HepG2 (cell line): ENCODE measurements around the gene WDR43. TPM values are rescaled to one million over a fixed set of nuclear protein-coding genes. Genes with fewer than 3 reads are reported as not detected.
A peak's percentile ranks its signal among the peaks of the same experiment; 100 is the strongest.

Experiments
- ATAC-seq: fragments of 200-7000 bp; cut with Tn5 transposase; 3 replicates; pipeline ENCODE4 v1.9.1; 2020; ENCODE audit warnings: mild to moderate bottlenecking, moderate library complexity
- BruUV-seq: library from RNA; stranded (reverse); fragments of 400-500 nt; replicated peaks from 2 replicates; lab custom pipeline; 2021; lab: Mats Ljungman, UMichigan
- CTCF ChIA-PET: fragments of 300-600 bp; formaldehyde crosslinking; extraction: SDS; loops from one replicate; lab custom pipeline; 2021; ENCODE audit warnings: low total read pairs, inconsistent platforms, low intra/inter-chr PET ratio; lab: Yijun Ruan, JAX
- POLR2A ChIA-PET: fragments of 350-600 bp; sonication (Branson Sonifier 250); formaldehyde crosslinking; loops from one replicate; lab custom pipeline; 2020; ENCODE audit warnings: antibody characterized with exemption, inconsistent platforms; lab: Yijun Ruan, JAX
- DNase-seq: peaks from one replicate; pipeline ENCODE4 v3.0.0-alpha.2; 2015; ENCODE audit warnings: low spot score
- FAIRE-seq: peaks from 3 replicates; lab custom pipeline; 2011; peaks lifted over from hg19 to GRCh38; lab: Jason Lieb, UNC
- H2AFZ ChIP-seq: one replicate; pipeline ENCODE4 v1.6.1; 2011; ENCODE audit warnings: low read length, inconsistent platforms
- H3K27ac ChIP-seq: fragments of 300-600 bp; 3 replicates; pipeline ENCODE4 v1.8.0; 2011; ENCODE audit warnings: mixed run types, mild to moderate bottlenecking, mixed read lengths, low read length, inconsistent platforms; ENCODE audit not compliant: insufficient read depth; ENCODE audit errors: extremely low read length
- H3K27me3 ChIP-seq, 2 experiments: fragments of 200-600 bp in 1 of 2; 2 replicates in 1 of 2; 3 replicates in 1 of 2; pipeline versions ENCODE4 v1.6.0 to v1.8.0; 2011; ENCODE audit warnings: low read length in 2 of 2, mild to moderate bottlenecking in 2 of 2, moderate library complexity in 2 of 2, inconsistent platforms in 1 of 2; ENCODE audit not compliant: insufficient read depth in 2 of 2, control insufficient read depth in 1 of 2
- H3K36me3 ChIP-seq, 2 experiments: fragments of 200-600 bp in 1 of 2; replicated peaks in 1 of 2; 2 replicates in 1 of 2; 3 replicates in 1 of 2; pipeline versions ENCODE4 v1.5.1 to v1.8.0; 2011; ENCODE audit warnings: low read length in 2 of 2, inconsistent platforms in 1 of 2; ENCODE audit not compliant: insufficient read depth in 2 of 2, control insufficient read depth in 1 of 2
- H3K4me1 ChIP-seq: 2 replicates; pipeline ENCODE4 v1.5.1; 2012; ENCODE audit warnings: low read length, inconsistent platforms; ENCODE audit not compliant: insufficient read depth
- H3K4me2 ChIP-seq: 2 replicates; pipeline ENCODE4 v1.6.0; 2011; ENCODE audit warnings: low read depth, low read length, inconsistent platforms
- H3K4me3 ChIP-seq, 3 experiments: fragments of 200-600 bp in 1 of 3; sonication (generic), shearing (Covaris generic) in 1 of 3; replicated peaks in 1 of 3; 2 replicates each; pipeline ENCODE4 v1.5.1; 2011 to 2016; ENCODE audit warnings: low read length in 3 of 3, inconsistent platforms in 2 of 3, low read depth in 2 of 3, mild to moderate bottlenecking in 2 of 3, control low read depth in 1 of 3, mixed read lengths in 1 of 3; ENCODE audit not compliant: insufficient read depth in 1 of 3
- H3K79me2 ChIP-seq: one replicate; pipeline ENCODE4 v1.6.1; 2011; ENCODE audit warnings: low read length, inconsistent platforms; ENCODE audit not compliant: insufficient read depth
- H3K9ac ChIP-seq: 2 replicates; pipeline ENCODE4 v1.6.0; 2011; ENCODE audit warnings: mild to moderate bottlenecking, low read depth, low read length, inconsistent platforms; ENCODE audit not compliant: insufficient read depth
- H3K9me3 ChIP-seq: 2 replicates; pipeline ENCODE4 v1.5.1; 2012; ENCODE audit warnings: mild to moderate bottlenecking, low read length
- H4K20me1 ChIP-seq: 2 replicates; pipeline ENCODE4 v1.6.0; 2011; ENCODE audit warnings: inconsistent platforms, mild to moderate bottlenecking, low read length, moderate library complexity; ENCODE audit not compliant: insufficient read depth
- BATF2 ChIP-seq: sonication (generic); formaldehyde crosslinking; IDR thresholded peaks from 2 replicates; pipeline ENCODE4 v1.8.0; 2022; ENCODE audit warnings: mild to moderate bottlenecking, missing genetic modification reagents, moderate library complexity
- DDIT3 ChIP-seq: sonication (generic); formaldehyde crosslinking; IDR thresholded peaks from 2 replicates; pipeline ENCODE4 v1.4.0; 2020; ENCODE audit warnings: mild to moderate bottlenecking, missing genetic modification reagents
- HBP1 ChIP-seq: IDR thresholded peaks from 2 replicates; pipeline ENCODE4 v1.6.1; 2016; ENCODE audit warnings: low read depth, control low read depth
- HOXA5 ChIP-seq: sonication (generic); formaldehyde crosslinking; IDR thresholded peaks from 2 replicates; pipeline ENCODE4 v1.4.0; 2020; ENCODE audit warnings: missing genetic modification reagents
- JUNB ChIP-seq: sonication (generic); formaldehyde crosslinking; IDR thresholded peaks from 2 replicates; pipeline ENCODE4 v1.8.0; 2022; ENCODE audit warnings: missing genetic modification reagents, mild to moderate bottlenecking, borderline replicate concordance
- PHF8 ChIP-seq: sonication (generic); formaldehyde crosslinking; IDR thresholded peaks from 2 replicates; pipeline ENCODE4 v1.5.0; 2020; ENCODE audit warnings: missing genetic modification reagents
- POLR2AphosphoS5 ChIP-seq: IDR thresholded peaks from 2 replicates; pipeline ENCODE4 v1.6.1; 2012; ENCODE audit warnings: low read depth, low read length
- POLR2G ChIP-seq: fragments of 200-400 bp; formaldehyde crosslinking; IDR thresholded peaks from 2 replicates; pipeline ENCODE4 v1.6.1; 2018; ENCODE audit warnings: mild to moderate bottlenecking, low read depth, low read length, moderate library complexity
- SATB2 ChIP-seq: sonication (generic); formaldehyde crosslinking; IDR thresholded peaks from 2 replicates; pipeline ENCODE4 v1.5.0; 2020; ENCODE audit warnings: missing genetic modification reagents
- SNRNP70 ChIP-seq: fragments of 200-400 bp; formaldehyde crosslinking; IDR thresholded peaks from 2 replicates; pipeline ENCODE4 v1.6.1; 2017; ENCODE audit warnings: mild to moderate bottlenecking, low read depth, low read length, moderate library complexity
- THAP9 ChIP-seq: sonication (generic); formaldehyde crosslinking; IDR thresholded peaks from 2 replicates; pipeline ENCODE4; 2020; ENCODE audit warnings: missing genetic modification reagents, mild to moderate bottlenecking, borderline replicate concordance
- THYN1 ChIP-seq: sonication (generic); formaldehyde crosslinking; IDR thresholded peaks from 2 replicates; pipeline ENCODE4 v1.8.1; 2023; ENCODE audit warnings: low read depth, mild to moderate bottlenecking, moderate library complexity, missing genetic modification reagents, borderline replicate concordance
- ZC3H13 ChIP-seq: sonication (generic); formaldehyde crosslinking; IDR thresholded peaks from 2 replicates; pipeline ENCODE4 v1.8.1; 2023; ENCODE audit warnings: mild to moderate bottlenecking, missing genetic modification reagents, moderate library complexity
- ZFP36L2 ChIP-seq: sonication (generic); formaldehyde crosslinking; IDR thresholded peaks from 2 replicates; pipeline ENCODE4 v1.4.0; 2020; ENCODE audit warnings: missing genetic modification reagents
- ZNF629 ChIP-seq: sonication (generic); formaldehyde crosslinking; conservative IDR thresholded peaks from 2 replicates; pipeline ENCODE4 v1.5.0; 2020; ENCODE audit warnings: missing genetic modification reagents
- ZNF644 ChIP-seq: IDR thresholded peaks from 2 replicates; pipeline ENCODE4 v1.6.1; 2016; ENCODE audit warnings: low read depth
- ZNF75D ChIP-seq: sonication (generic); formaldehyde crosslinking; IDR thresholded peaks from 2 replicates; pipeline ENCODE4 v1.8.1; 2023; ENCODE audit warnings: missing genetic modification reagents, mild to moderate bottlenecking, borderline replicate concordance
- ZSCAN29 ChIP-seq: sonication (generic); formaldehyde crosslinking; conservative IDR thresholded peaks from 2 replicates; pipeline ENCODE4 v1.4.0; 2020; ENCODE audit warnings: mild to moderate bottlenecking, missing genetic modification reagents
- ZZZ3 ChIP-seq: sonication (generic); formaldehyde crosslinking; IDR thresholded peaks from 2 replicates; pipeline ENCODE4 v1.4.0; 2020; ENCODE audit warnings: missing genetic modification reagents, mild to moderate bottlenecking, borderline replicate concordance
- WGBS: methylation state at CpG from one replicate; pipeline ENCODE4 v1.1.6; 2017; ENCODE audit warnings: low lambda C conversion rate; 5-methylcytosine and 5-hydroxymethylcytosine counted together
- in situ Hi-C: cut with HindIII; loops from 2 replicates; pipeline ENCODE4 v1.10.0; 2017; ENCODE audit warnings: low pct_unique_long_range_greater_than_20kb; ENCODE audit not compliant: extremely low pct_ligation_motif_present
- intact Hi-C: fragments of 100-400 bp; cut with micrococcal nuclease; formaldehyde crosslinking; loops from one replicate; pipeline ENCODE4 v1.10.0; 2022; ENCODE audit not compliant: unreplicated experiment
- polyA plus RNA-seq, 8 experiments: library from polyadenylated mRNA; depleted of rRNA in 3 of 8; stranded (reverse) in 7 of 8; unstranded in 1 of 8; fragments of >200 nt; fragmentation: Illumina TruSeq in 4 of 8; extraction: Trizol in 4 of 8; gene quantifications; 2 replicates each; pipeline versions ENCODE4 v1.2.1 to v1.2.3, GENCODE V29; 2011 to 2016; ENCODE audit warnings: low read depth in 4 of 8, missing spikeins in 1 of 8, mixed read lengths in 1 of 8; ENCODE audit not compliant: insufficient read depth in 1 of 8
- total RNA-seq, 5 experiments: library from RNA; depleted of rRNA; stranded (reverse); fragments of >200 nt; fragmentation: Illumina TruSeq; extraction: Trizol; gene quantifications; 2 replicates each; pipeline ENCODE4 v1.2.3, GENCODE V29; 2016; ENCODE audit warnings: low read depth in 1 of 5

WDR43 gene
- total and polyA plus RNA-seq, 2 of the 13 experiments (the other 11 are each of a cell fraction or from before 2014, with no cell fraction given) = 121 to 167 TPM

- in situ Hi-C loops (loop anchor here (25.0 kb wide), 1 partner anchor 857 kb away; no protein-coding TSS in a partner anchor), intact Hi-C loops (no loop called here)
- no peak overlapping the region for H3K4me3 ChIP-seq
- WGBS = 2% methylated on average over 3 of the region's 3 CpGs
- peaks cover 5% of the 10 kb centered on the region; the same call in 1 of the 2 replicates for H3K4me1 ChIP-seq
- no peak overlapping the region for H3K9ac ChIP-seq
- FAIRE-seq (no peak), ATAC-seq (no peak), DNase-seq (no peak)
- no peaks in the 10 kb centered on the region for H3K79me2 ChIP-seq
- peak overlapping the region; percentile 19 for H3K4me2 ChIP-seq
- H3K36me3 ChIP-seq = no peaks in the 10 kb centered on the region
- no TSS peak for BruUV-seq
- no peak overlapping the region for H3K27ac ChIP-seq
- H3K27me3 ChIP-seq = peaks cover 4 to 38% of the 10 kb centered on the region in 2 experiments; a peak in 3 of 5 replicates
- POLR2A ChIA-PET = no interaction called here
- no peaks in the 10 kb centered on the region for H3K9me3 ChIP-seq
- H2AFZ ChIP-seq = no peak overlapping the region
- CTCF ChIA-PET = no interaction called here
- no peaks in the 10 kb centered on the region for H4K20me1 ChIP-seq
- TF ChIP-seq ZFP36L2 (CRISPR knock-in tag) (no peak), ZNF75D (CRISPR knock-in tag) (no peak), DDIT3 (no peak), THAP9 (CRISPR knock-in tag) (no peak), PHF8 (CRISPR knock-in tag) (no peak), ZSCAN29 (CRISPR knock-in tag) (no peak), ZZZ3 (CRISPR knock-in tag) (no peak), BATF2 (CRISPR knock-in tag) (no peak), POLR2G (no peak), THYN1 (CRISPR knock-in tag) (no peak), SATB2 (CRISPR knock-in tag) (no peak), ZNF629 (CRISPR knock-in tag) (peak; percentile 96), HOXA5 (CRISPR knock-in tag) (no peak), SNRNP70 (no peak), POLR2AphosphoS5 (no peak), HBP1 (CRISPR knock-in tag) (no peak), JUNB (CRISPR knock-in tag) (no peak), ZNF644 (CRISPR knock-in tag) (no peak), ZC3H13 (CRISPR knock-in tag) (no peak)
Measured at GRCh38 chr2:28980368-28981015, 86.0 kb downstream of the WDR43 start.
